ENCODE results near the gene LRRC34.

Gene LRRC34

GRCh38 chr3:169781209-169781855 lies 31.4 kb downstream of the LRRC34 start:
- DNase-seq (ENCODE audit: low read depth) = no peak
- TF ChIP-seq, protein P1, sequence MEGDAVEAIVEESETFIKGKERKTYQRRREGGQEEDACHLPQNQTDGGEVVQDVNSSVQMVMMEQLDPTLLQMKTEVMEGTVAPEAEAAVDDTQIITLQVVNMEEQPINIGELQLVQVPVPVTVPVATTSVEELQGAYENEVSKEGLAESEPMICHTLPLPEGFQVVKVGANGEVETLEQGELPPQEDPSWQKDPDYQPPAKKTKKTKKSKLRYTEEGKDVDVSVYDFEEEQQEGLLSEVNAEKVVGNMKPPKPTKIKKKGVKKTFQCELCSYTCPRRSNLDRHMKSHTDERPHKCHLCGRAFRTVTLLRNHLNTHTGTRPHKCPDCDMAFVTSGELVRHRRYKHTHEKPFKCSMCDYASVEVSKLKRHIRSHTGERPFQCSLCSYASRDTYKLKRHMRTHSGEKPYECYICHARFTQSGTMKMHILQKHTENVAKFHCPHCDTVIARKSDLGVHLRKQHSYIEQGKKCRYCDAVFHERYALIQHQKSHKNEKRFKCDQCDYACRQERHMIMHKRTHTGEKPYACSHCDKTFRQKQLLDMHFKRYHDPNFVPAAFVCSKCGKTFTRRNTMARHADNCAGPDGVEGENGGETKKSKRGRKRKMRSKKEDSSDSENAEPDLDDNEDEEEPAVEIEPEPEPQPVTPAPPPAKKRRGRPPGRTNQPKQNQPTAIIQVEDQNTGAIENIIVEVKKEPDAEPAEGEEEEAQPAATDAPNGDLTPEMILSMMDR (IDR thresholded peaks at IDR 0.05; ENCODE audit: insufficient read depth, low read depth, low read length, missing control alignments) = no peak
- H3K4me3 ChIP-seq (ENCODE audit: low read length) = no peak overlapping the region

DNA sequence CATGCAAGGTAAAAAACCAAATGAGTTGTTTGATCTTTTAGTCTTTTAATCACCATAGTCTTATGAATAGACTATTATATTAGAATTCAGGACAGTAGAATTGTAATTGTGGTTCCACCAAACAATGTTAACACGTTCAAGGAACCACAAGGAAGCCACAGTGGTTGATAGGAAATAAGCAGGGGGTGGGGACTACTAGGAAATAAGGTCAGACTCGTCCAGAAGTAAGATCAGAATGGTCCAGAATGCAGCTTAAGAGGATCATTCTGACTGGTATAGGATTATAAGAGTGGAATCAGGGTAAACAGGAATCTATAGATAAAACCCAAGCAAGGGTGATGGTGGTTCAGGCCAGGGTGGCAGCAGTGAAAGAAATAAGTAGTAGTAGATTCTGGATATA lies 32.0 kb downstream of the LRRC34 start:
- no peak overlapping the region for H3K4me3 ChIP-seq (ENCODE audit: low read length)
- TF ChIP-seq, protein P1 (IDR thresholded peaks at IDR 0.05; ENCODE audit: insufficient read depth, low read depth, low read length, missing control alignments) = no peak
- no peak for DNase-seq (ENCODE audit: low read depth)

DNA sequence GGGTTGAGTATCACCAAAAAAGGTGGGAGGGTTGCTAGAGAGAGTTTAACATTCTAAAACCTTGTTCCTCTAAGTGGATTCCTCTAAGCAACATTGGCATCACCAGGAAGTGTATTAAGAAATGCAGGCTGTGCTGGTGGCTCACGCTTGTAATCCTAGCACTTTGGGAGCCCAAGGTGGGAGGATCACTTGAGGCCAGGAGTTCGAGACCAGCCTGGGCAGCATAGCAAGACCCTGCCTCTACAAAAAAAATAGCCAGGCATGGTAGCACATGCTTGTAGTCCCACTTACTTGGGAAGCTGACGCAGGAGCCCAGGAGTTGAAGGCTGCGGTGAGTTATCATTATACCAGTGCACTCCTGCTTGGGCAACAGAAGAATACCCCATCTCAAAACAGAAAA lies 34.9 kb downstream of the LRRC34 start:
- DNase-seq (ENCODE audit: low read depth) = no peak
- no peak overlapping the region for H3K4me3 ChIP-seq (ENCODE audit: low read length)
- TF ChIP-seq, protein P1 (IDR thresholded peaks at IDR 0.05; ENCODE audit: insufficient read depth, low read depth, low read length, missing control alignments) = no peak

DNA sequence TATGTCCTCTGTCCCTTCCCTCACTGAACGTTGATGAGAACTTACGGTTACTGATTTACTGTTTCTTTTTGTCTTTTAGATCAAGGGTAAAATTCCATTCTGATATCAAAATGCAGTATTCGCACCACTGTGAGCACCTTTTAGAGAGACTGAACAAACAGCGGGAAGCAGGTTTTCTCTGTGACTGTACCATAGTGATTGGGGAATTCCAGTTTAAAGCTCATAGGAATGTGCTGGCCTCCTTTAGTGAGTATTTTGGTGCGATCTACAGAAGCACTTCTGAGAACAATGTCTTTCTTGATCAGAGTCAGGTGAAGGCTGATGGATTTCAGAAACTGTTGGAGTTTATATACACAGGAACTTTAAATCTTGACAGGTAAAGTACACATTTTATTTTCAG lies 38.5 kb downstream of the LRRC34 start:
- DNase-seq (ENCODE audit: low read depth) = peak; percentile 49
- H3K4me3 ChIP-seq (ENCODE audit: low read length) = peak overlapping the region; percentile 94

DNA sequence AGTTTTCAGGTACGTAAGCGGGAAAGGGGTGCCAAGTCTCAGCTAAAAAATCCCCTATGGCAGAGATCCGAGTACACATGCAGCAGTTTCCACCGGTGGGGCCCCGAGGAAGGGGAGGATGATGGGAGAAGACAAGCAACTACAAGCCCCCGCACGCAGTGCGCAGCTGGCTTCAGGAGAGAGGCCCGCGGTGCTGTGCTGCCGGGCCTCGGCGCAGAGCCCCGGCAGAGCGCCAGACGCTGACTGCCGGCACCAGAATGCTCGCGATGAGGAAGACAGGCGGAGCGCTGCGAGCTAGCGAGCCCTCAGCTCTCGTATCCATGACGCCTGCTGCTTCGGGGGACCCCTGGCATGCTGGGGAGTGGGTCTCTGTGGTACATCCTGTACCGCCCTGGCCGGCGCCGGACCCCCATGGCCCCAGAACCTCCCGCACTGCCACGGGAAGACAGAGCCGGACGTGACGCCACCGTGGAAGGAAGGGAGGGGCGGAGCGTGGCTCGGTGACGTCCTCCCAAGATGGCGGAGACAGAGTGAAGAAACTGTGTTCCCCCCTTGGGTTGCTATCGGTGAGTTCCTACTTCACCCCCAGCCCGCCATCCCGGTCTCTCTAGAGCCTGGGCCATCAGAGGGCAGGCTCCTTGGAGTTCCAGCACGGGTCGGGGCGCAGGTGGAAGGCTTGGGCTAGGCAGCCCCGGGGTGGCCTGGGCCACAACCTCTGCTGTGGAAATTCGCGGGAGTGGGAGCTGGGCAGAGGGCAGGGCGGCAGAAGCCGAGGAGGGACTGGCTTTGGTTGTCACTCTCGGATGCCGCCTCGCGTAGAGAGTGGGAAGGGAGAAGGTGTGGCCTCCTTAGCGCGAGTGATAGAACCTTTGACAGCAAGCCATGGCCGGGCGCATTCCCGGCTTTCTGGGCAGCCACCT lies 39.5 kb downstream of the LRRC34 start, which contains the start of gene MYNN:
TSS of gene MYNN (plus strand) at position 500 of the 920 bp plus-strand sequence. CDS start 900 bp downstream, outside the sequence.
- TF ChIP-seq, protein P1 (IDR thresholded peaks at IDR 0.05; ENCODE audit: insufficient read depth, low read depth, low read length, missing control alignments) = peak; percentile 21
- peak; percentile 93 for DNase-seq (ENCODE audit: low read depth)

More for the DNA sequence above, 38.5 kb downstream of the LRRC34 start:
- TF ChIP-seq, protein P1 (IDR thresholded peaks at IDR 0.05; ENCODE audit: insufficient read depth, low read depth, low read length, missing control alignments) = no peak

DNA sequence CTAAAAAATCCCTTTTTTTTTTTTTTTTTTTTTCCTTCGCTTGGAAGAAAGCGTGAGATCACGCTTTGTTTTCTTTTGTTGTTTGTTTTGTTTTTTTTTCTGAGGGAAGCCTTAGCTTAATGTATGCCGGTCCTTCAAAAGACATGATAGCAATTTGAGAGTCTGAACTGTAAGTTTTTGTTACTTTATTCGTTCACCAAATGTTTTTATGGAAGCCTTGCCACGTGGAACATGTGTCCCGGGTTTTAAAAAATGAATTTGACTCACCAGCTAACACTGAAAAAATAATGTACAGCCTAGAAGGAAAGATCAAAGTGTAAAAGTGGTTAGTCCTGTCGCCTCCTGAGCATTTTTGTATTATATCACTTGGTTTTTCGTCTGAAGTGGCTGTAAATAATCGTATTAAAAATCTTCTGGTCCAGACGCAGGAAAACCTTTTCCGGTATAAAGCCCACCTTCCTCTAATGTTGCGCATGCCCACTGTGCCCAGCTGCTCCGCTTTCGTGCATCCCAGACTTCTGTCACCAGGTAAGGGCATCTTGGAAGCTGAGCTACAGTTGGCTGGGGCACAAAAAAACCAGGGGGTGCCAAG lies 40.3 kb downstream of the LRRC34 start:
- peak; percentile 81 for DNase-seq (ENCODE audit: low read depth)
- peak overlapping the region; percentile 94 for H3K4me3 ChIP-seq (ENCODE audit: low read length)

More for the DNA sequence above, 39.5 kb downstream of the LRRC34 start, which contains the start of gene MYNN:
- peak within 1 kb of the TSS; percentile 94 for H3K4me3 ChIP-seq (ENCODE audit: low read length)

More for the DNA sequence above, 40.3 kb downstream of the LRRC34 start:
- TF ChIP-seq, protein P1 (IDR thresholded peaks at IDR 0.05; ENCODE audit: insufficient read depth, low read depth, low read length, missing control alignments) = no peak

Data from epithelial cell of esophagus (primary cell).